Fibroblast of upper back skin (primary cell): ENCODE data around the gene FBL.
A peak's percentile ranks its signal among the peaks of the same experiment; 100 is the strongest.
"Not testable (repeated sequence)": the region's sequence is repeated elsewhere in the genome, so short reads cannot be mapped to it uniquely, and the experiment has no call there.

ENCODE experiments used
- DNase-seq: peaks from one replicate; pipeline ENCODE4 v3.0.0-alpha.2; 2013

FBL gene

GRCh38 chr19:39876486-39876885 lies 30.3 kb upstream of the FBL start:
- DNase-seq: not testable (repeated sequence)

- not testable (repeated sequence) for DNase-seq
Observed at GRCh38 chr19:39875401-39875864, 29.3 kb upstream of the FBL start.

- no peak for DNase-seq
Observed at GRCh38 chr19:39874404-39874803, 28.2 kb upstream of the FBL start.

- no peak for DNase-seq
Observed at GRCh38 chr19:39873385-39873784, 27.2 kb upstream of the FBL start.

GRCh38 chr19:39871886-39872866 lies 26.0 kb upstream of the FBL start:
- DNase-seq: no peak

- DNase-seq: no peak
Observed at GRCh38 chr19:39871362-39871761, 25.2 kb upstream of the FBL start.

- no peak for DNase-seq
Observed at GRCh38 chr19:39870171-39870971, 24.2 kb upstream of the FBL start.

GRCh38 chr19:39867952-39868351 lies 21.8 kb upstream of the FBL start:
- no peak for DNase-seq

- DNase-seq: no peak
Observed at GRCh38 chr19:39867133-39867532, 21.0 kb upstream of the FBL start.

GRCh38 chr19:39865953-39866352 lies 19.8 kb upstream of the FBL start:
- no peak for DNase-seq

GRCh38 chr19:39865186-39865585 lies 19.0 kb upstream of the FBL start:
- DNase-seq: no peak

GRCh38 chr19:39864118-39864517 lies 17.9 kb upstream of the FBL start:
- DNase-seq: no peak

- no peak for DNase-seq
Observed at GRCh38 chr19:39858541-39858940, 12.4 kb upstream of the FBL start.

GRCh38 chr19:39852882-39853281 lies 6.7 kb upstream of the FBL start:
- no peak for DNase-seq

- DNase-seq: no peak
Observed at GRCh38 chr19:39850892-39851291, 4.7 kb upstream of the FBL start.

- DNase-seq: no peak
Observed at GRCh38 chr19:39848392-39848791, 2.2 kb upstream of the FBL start.

- peak; percentile 10 for DNase-seq
Observed at GRCh38 chr19:39847525-39847924, 1.3 kb upstream of the FBL start.

- DNase-seq: peak; percentile 42
Observed at GRCh38 chr19:39846678-39847486, 703 bp upstream of the FBL start.

- peak; percentile 8 for DNase-seq
Observed at GRCh38 chr19:39845584-39845932, 621 bp downstream of the FBL start.

GRCh38 chr19:39845172-39845571 lies 1.0 kb downstream of the FBL start:
- no peak for DNase-seq

- peak; percentile 48 for DNase-seq
Observed at GRCh38 chr19:39843919-39844793, 2.0 kb downstream of the FBL start.
